ENCODE data around the gene MTMR11.

The MTMR11 gene

GRCh38 chr1:149933208-149933607 lies 3.5 kb downstream of the MTMR11 start:
- H3K4me1 ChIP-seq (ENCODE audit: control insufficient read depth, low read depth, low read length) = peaks cover 19% of the 10 kb centered on the region

GRCh38 chr1:149932474-149932873 lies 4.2 kb downstream of the MTMR11 start:
- no peaks in the 10 kb centered on the region for H3K9me3 ChIP-seq (ENCODE audit: control insufficient read depth, low read depth, low read length)
- H3K36me3 ChIP-seq (ENCODE audit: control insufficient read depth, low read depth, low read length) = no peaks in the 10 kb centered on the region
- no peaks in the 10 kb centered on the region for H3K27me3 ChIP-seq (ENCODE audit: control insufficient read depth, insufficient read depth, low read length)
- H3K4me1 ChIP-seq (ENCODE audit: control insufficient read depth, low read depth, low read length) = peaks cover 12% of the 10 kb centered on the region
- H3K9ac ChIP-seq (ENCODE audit: low read length) = no peak overlapping the region
- H3K4me3 ChIP-seq (ENCODE audit: low read length) = no peak overlapping the region
- H3K27ac ChIP-seq (ENCODE audit: low read length) = no peak overlapping the region

More at GRCh38 chr1:149933208-149933607, 3.5 kb downstream of the MTMR11 start:
- no peak overlapping the region for H3K9ac ChIP-seq (ENCODE audit: low read length)
- H3K4me3 ChIP-seq (ENCODE audit: low read length) = no peak overlapping the region
- no peaks in the 10 kb centered on the region for H3K36me3 ChIP-seq (ENCODE audit: control insufficient read depth, low read depth, low read length)
- no peaks in the 10 kb centered on the region for H3K9me3 ChIP-seq (ENCODE audit: control insufficient read depth, low read depth, low read length)
- H3K27ac ChIP-seq (ENCODE audit: low read length) = no peak overlapping the region
- no peaks in the 10 kb centered on the region for H3K27me3 ChIP-seq (ENCODE audit: control insufficient read depth, insufficient read depth, low read length)

DNA sequence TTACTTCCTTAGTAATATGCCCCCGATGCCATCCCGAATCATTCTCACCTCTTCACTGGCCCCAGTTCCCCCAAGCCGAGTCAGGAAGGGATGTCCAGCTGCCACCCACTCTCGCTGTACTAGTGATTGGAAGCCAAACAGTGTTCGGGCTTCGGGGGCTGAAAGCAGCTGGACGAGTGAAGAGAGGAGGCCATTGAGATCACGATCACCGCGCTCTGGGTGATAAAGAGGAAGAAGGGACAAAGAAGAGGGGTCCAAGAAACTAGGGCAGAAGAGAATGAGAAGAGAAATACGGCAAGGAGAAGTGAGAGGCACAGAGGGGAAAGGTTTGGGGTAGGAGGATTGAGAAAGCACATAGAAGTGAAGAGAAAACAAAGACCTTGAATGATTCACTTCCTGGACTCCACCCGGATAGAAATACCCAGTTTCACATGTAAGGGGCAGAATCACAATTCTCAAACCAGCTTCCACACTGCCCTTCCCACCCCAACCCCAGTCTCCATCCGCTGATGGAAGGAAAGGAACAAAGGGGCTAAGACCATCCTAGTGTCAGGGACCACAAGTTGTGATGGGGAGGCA lies 5.4 kb downstream of the MTMR11 start:
- Histone ChIP-seq H3K27me3 (ENCODE audit: control insufficient read depth, insufficient read depth, low read length) (no peaks in the 10 kb centered on the region), H3K27ac (ENCODE audit: low read length) (no peak overlapping the region), H3K4me1 (ENCODE audit: control insufficient read depth, low read depth, low read length) (peaks cover 12% of the 10 kb centered on the region), H3K36me3 (ENCODE audit: control insufficient read depth, low read depth, low read length) (peaks cover 5% of the 10 kb centered on the region), H3K9me3 (ENCODE audit: control insufficient read depth, low read depth, low read length) (no peaks in the 10 kb centered on the region), H3K9ac (ENCODE audit: low read length) (no peak overlapping the region), H3K4me3 (ENCODE audit: low read length) (no peak overlapping the region)

- no peaks in the 10 kb centered on the region for H3K9me3 ChIP-seq (ENCODE audit: control insufficient read depth, low read depth, low read length)
- H3K4me3 ChIP-seq (ENCODE audit: low read length) = no peak overlapping the region
- H3K27ac ChIP-seq (ENCODE audit: low read length) = no peak overlapping the region
- H3K36me3 ChIP-seq (ENCODE audit: control insufficient read depth, low read depth, low read length) = peaks cover 20% of the 10 kb centered on the region
- peaks cover 12% of the 10 kb centered on the region for H3K4me1 ChIP-seq (ENCODE audit: control insufficient read depth, low read depth, low read length)
- no peak overlapping the region for H3K9ac ChIP-seq (ENCODE audit: low read length)
- no peaks in the 10 kb centered on the region for H3K27me3 ChIP-seq (ENCODE audit: control insufficient read depth, insufficient read depth, low read length)
Observed at GRCh38 chr1:149929856-149930255, 6.8 kb downstream of the MTMR11 start.

DNA sequence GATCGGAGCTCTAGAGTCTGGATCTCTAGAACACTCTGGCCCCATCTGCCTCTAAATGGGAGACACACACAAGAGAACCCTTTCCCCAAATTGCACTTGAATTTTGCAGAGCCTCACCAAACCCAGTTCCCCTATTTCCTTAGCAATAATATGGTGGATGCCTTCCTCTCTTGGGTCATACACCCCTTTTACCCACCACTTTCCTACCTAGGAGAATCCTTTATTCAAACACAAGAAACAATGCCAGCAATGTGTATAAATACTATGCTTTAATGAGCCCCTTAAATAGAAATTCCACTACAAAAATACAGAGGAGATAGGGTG lies 8.3 kb downstream of the MTMR11 start:
- H3K27ac ChIP-seq (ENCODE audit: low read length) = peak overlapping the region; percentile 88
- H3K4me3 ChIP-seq (ENCODE audit: low read length) = peak overlapping the region; percentile 85
- no peaks in the 10 kb centered on the region for H3K9me3 ChIP-seq (ENCODE audit: control insufficient read depth, low read depth, low read length)
- H3K9ac ChIP-seq (ENCODE audit: low read length) = peak overlapping the region; percentile 91
- no peaks in the 10 kb centered on the region for H3K27me3 ChIP-seq (ENCODE audit: control insufficient read depth, insufficient read depth, low read length)
- H3K36me3 ChIP-seq (ENCODE audit: control insufficient read depth, low read depth, low read length) = peaks cover 34% of the 10 kb centered on the region
- peaks cover 12% of the 10 kb centered on the region for H3K4me1 ChIP-seq (ENCODE audit: control insufficient read depth, low read depth, low read length)

DNA sequence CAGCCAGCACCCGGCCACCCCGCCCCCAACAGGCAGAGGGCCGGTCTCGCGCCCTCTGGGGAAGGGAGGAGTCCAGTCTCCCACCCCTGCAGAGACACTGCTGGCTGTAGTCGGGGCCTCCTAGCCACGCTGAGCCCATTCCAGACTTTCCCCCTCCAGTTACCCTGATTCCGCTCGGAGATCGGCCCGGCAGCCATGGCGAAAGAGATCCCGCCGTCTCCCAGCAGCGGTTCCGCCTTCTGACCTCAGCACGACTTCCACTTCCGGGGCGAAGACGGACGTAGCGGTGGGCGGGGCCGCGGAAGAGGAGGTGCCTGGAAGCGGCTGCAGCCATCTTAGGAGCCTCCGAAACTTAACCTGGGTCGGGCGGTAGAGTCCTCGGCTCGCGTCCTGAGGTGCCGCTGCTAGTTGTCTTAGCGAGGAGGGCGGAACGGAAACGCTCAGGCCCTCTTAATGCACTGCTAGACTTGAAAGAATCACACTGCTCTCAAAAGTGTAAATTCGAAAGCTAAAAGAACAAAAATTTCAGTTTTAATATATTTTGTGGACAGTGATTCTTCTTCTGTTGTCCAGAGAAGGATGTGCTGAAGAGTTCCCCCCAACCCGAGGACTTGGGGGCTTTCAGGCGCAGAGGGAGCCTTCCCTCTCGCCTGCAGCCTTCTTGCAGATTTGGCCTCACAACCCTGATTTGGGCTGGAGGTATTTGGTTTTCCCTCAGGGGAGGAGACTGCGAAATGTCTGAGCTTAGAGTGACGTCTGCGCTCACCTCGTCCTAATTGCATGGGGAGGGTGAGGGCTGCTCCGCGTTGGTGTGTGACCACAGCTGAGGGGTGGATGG lies 8.9 kb downstream of the MTMR11 start, which contains the start of gene SF3B4:
Gene SF3B4, minus strand, starts transcription at position 241 of the 838 bp plus-strand sequence. Its CDS starts 44 bp downstream, at position 197.
- no peaks in the 10 kb centered on the region for H3K27me3 ChIP-seq (ENCODE audit: control insufficient read depth, insufficient read depth, low read length)
- peak within 1 kb of the TSS; percentile 91 for H3K9ac ChIP-seq (ENCODE audit: low read length)
- H3K36me3 ChIP-seq (ENCODE audit: control insufficient read depth, low read depth, low read length) = peaks cover 40% of the 10 kb centered on the region
- no peaks in the 10 kb centered on the region for H3K9me3 ChIP-seq (ENCODE audit: control insufficient read depth, low read depth, low read length)
- H3K4me3 ChIP-seq (ENCODE audit: low read length) = peak within 1 kb of the TSS; percentile 85
- peaks cover 12% of the 10 kb centered on the region for H3K4me1 ChIP-seq (ENCODE audit: control insufficient read depth, low read depth, low read length)
- H3K27ac ChIP-seq (ENCODE audit: low read length) = peak within 1 kb of the TSS; percentile 88

GRCh38 chr1:149927056-149927562 lies 9.6 kb downstream of the MTMR11 start:
- H3K4me3 ChIP-seq (ENCODE audit: low read length) = peak overlapping the region; percentile 85
- no peaks in the 10 kb centered on the region for H3K9me3 ChIP-seq (ENCODE audit: control insufficient read depth, low read depth, low read length)
- peaks cover 45% of the 10 kb centered on the region for H3K36me3 ChIP-seq (ENCODE audit: control insufficient read depth, low read depth, low read length)
- no peak overlapping the region for H3K27ac ChIP-seq (ENCODE audit: low read length)
- peaks cover 12% of the 10 kb centered on the region for H3K4me1 ChIP-seq (ENCODE audit: control insufficient read depth, low read depth, low read length)
- peak overlapping the region; percentile 91 for H3K9ac ChIP-seq (ENCODE audit: low read length)
- H3K27me3 ChIP-seq (ENCODE audit: control insufficient read depth, insufficient read depth, low read length) = no peaks in the 10 kb centered on the region

- Histone ChIP-seq H3K9me3 (ENCODE audit: control insufficient read depth, low read depth, low read length) (no peaks in the 10 kb centered on the region), H3K36me3 (ENCODE audit: control insufficient read depth, low read depth, low read length) (peaks cover 45% of the 10 kb centered on the region), H3K27me3 (ENCODE audit: control insufficient read depth, insufficient read depth, low read length) (no peaks in the 10 kb centered on the region), H3K9ac (ENCODE audit: low read length) (no peak overlapping the region), H3K27ac (ENCODE audit: low read length) (no peak overlapping the region), H3K4me1 (ENCODE audit: control insufficient read depth, low read depth, low read length) (peaks cover 12% of the 10 kb centered on the region), H3K4me3 (ENCODE audit: low read length) (peak overlapping the region; percentile 85)
Observed at GRCh38 chr1:149926296-149926695, 10.4 kb downstream of the MTMR11 start.

- no peaks in the 10 kb centered on the region for H3K27me3 ChIP-seq (ENCODE audit: control insufficient read depth, insufficient read depth, low read length)
- no peaks in the 10 kb centered on the region for H3K9me3 ChIP-seq (ENCODE audit: control insufficient read depth, low read depth, low read length)
- peaks cover 12% of the 10 kb centered on the region for H3K4me1 ChIP-seq (ENCODE audit: control insufficient read depth, low read depth, low read length)
- H3K9ac ChIP-seq (ENCODE audit: low read length) = no peak overlapping the region
- no peak overlapping the region for H3K4me3 ChIP-seq (ENCODE audit: low read length)
- no peak overlapping the region for H3K27ac ChIP-seq (ENCODE audit: low read length)
- H3K36me3 ChIP-seq (ENCODE audit: control insufficient read depth, low read depth, low read length) = peaks cover 45% of the 10 kb centered on the region
Observed at GRCh38 chr1:149925751-149926150, 10.9 kb downstream of the MTMR11 start.

GRCh38 chr1:149925345-149925744 lies 11.3 kb downstream of the MTMR11 start:
- H3K4me3 ChIP-seq (ENCODE audit: low read length) = no peak overlapping the region

DNA sequence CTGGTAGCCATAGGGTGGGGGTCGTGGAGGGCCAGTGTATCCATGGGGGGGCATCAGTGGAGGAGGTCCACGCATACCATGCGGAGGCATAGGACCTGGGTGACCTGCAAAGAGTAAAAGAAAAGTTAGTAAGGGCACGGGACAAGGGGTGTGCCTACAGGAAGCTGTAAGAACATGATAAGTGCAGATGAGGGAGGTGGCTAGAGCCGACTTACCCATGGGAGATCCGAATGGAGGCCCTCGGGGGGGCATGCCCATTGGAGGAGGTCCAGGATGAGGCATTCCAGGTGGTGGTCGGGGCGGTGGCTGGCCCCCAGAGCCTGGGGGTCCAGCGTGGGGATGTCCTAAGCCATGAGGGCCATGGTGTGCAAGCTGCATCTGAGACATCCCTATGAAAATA lies 13.1 kb downstream of the MTMR11 start:
- no peak overlapping the region for H3K4me3 ChIP-seq (ENCODE audit: low read length)
- peaks cover 10% of the 10 kb centered on the region for H3K4me1 ChIP-seq (ENCODE audit: control insufficient read depth, low read depth, low read length)
- no peak overlapping the region for H3K27ac ChIP-seq (ENCODE audit: low read length)
- H3K9me3 ChIP-seq (ENCODE audit: control insufficient read depth, low read depth, low read length) = no peaks in the 10 kb centered on the region
- H3K9ac ChIP-seq (ENCODE audit: low read length) = no peak overlapping the region
- H3K36me3 ChIP-seq (ENCODE audit: control insufficient read depth, low read depth, low read length) = peaks cover 45% of the 10 kb centered on the region
- no peaks in the 10 kb centered on the region for H3K27me3 ChIP-seq (ENCODE audit: control insufficient read depth, insufficient read depth, low read length)

More at GRCh38 chr1:149925345-149925744, 11.3 kb downstream of the MTMR11 start:
- H3K36me3 ChIP-seq (ENCODE audit: control insufficient read depth, low read depth, low read length) = peaks cover 45% of the 10 kb centered on the region
- no peak overlapping the region for H3K9ac ChIP-seq (ENCODE audit: low read length)
- H3K4me1 ChIP-seq (ENCODE audit: control insufficient read depth, low read depth, low read length) = peaks cover 12% of the 10 kb centered on the region
- no peaks in the 10 kb centered on the region for H3K9me3 ChIP-seq (ENCODE audit: control insufficient read depth, low read depth, low read length)
- H3K27me3 ChIP-seq (ENCODE audit: control insufficient read depth, insufficient read depth, low read length) = no peaks in the 10 kb centered on the region
- H3K27ac ChIP-seq (ENCODE audit: low read length) = no peak overlapping the region
